Ishikawa (cell line): ENCODE results near the gene ISL2.

Experiments
- CEBPB ChIP-seq: IDR thresholded peaks from 2 replicates; pipeline ENCODE4 v1.6.1; 2012
- CREB1 ChIP-seq: IDR thresholded peaks from 2 replicates; pipeline ENCODE4 v1.6.1; 2012; ENCODE audit warnings: low read depth
- EGR1 ChIP-seq: IDR thresholded peaks from 2 replicates; pipeline ENCODE4 v1.6.1; 2012
- EP300 ChIP-seq: IDR thresholded peaks from 2 replicates; pipeline ENCODE4 v1.6.1; 2012; ENCODE audit warnings: borderline replicate concordance
- FOXM1 ChIP-seq: IDR thresholded peaks from 2 replicates; pipeline ENCODE4 v1.6.1; 2012; ENCODE audit warnings: low read depth, borderline replicate concordance
- NFIC ChIP-seq: IDR thresholded peaks from 2 replicates; pipeline ENCODE4 v1.6.1; 2012
- RAD21 ChIP-seq: IDR thresholded peaks from 2 replicates; pipeline ENCODE4 v1.6.1; 2012; ENCODE audit warnings: low read depth
- TEAD4 ChIP-seq: IDR thresholded peaks from 2 replicates; pipeline ENCODE4 v1.6.1; 2012
- YY1 ChIP-seq: IDR thresholded peaks from 2 replicates; pipeline ENCODE4 v1.6.1; 2012; ENCODE audit warnings: low read depth
- ZBTB7A ChIP-seq: IDR thresholded peaks from 2 replicates; pipeline ENCODE4 v1.6.1; 2012; ENCODE audit warnings: low read depth
- TF ChIP-seq, protein P1 (sequence below): IDR thresholded peaks from 2 replicates; pipeline ENCODE4 v1.6.1; 2012; ENCODE audit warnings: low read depth, mild to moderate bottlenecking
- TF ChIP-seq, protein P2 (sequence below): IDR thresholded peaks from 2 replicates; pipeline ENCODE4 v1.6.1; 2012
- TF ChIP-seq, protein P3 (sequence below): IDR thresholded peaks from 2 replicates; pipeline ENCODE4 v1.6.1; 2012

DNA sequence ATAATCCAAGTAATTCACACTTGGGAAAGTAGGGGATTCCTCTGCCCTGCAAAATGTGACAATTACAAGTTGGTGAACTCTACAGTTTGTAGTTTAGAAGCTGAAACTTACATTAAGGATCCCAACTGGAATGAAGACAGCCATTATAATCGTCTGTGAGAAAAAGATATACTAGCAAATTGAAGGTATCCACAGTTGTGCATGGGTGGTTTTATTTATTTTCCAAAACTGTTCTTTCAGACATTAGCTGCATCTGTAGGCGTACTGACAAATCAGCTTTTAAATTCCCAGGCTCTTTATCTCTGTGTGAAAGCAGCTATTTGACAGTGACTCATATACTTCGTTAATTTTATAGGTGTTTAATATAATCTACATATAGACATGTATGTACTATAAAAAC lies 12.5 kb upstream of the ISL2 start:
- TF ChIP-seq RAD21 (no peak), FOXM1 (no peak), CEBPB (no peak), TEAD4 (no peak), EGR1 (no peak), EP300 (no peak), NFIC (no peak), YY1 (no peak), ZBTB7A (no peak), CREB1 (no peak)
- TF ChIP-seq, protein P1, sequence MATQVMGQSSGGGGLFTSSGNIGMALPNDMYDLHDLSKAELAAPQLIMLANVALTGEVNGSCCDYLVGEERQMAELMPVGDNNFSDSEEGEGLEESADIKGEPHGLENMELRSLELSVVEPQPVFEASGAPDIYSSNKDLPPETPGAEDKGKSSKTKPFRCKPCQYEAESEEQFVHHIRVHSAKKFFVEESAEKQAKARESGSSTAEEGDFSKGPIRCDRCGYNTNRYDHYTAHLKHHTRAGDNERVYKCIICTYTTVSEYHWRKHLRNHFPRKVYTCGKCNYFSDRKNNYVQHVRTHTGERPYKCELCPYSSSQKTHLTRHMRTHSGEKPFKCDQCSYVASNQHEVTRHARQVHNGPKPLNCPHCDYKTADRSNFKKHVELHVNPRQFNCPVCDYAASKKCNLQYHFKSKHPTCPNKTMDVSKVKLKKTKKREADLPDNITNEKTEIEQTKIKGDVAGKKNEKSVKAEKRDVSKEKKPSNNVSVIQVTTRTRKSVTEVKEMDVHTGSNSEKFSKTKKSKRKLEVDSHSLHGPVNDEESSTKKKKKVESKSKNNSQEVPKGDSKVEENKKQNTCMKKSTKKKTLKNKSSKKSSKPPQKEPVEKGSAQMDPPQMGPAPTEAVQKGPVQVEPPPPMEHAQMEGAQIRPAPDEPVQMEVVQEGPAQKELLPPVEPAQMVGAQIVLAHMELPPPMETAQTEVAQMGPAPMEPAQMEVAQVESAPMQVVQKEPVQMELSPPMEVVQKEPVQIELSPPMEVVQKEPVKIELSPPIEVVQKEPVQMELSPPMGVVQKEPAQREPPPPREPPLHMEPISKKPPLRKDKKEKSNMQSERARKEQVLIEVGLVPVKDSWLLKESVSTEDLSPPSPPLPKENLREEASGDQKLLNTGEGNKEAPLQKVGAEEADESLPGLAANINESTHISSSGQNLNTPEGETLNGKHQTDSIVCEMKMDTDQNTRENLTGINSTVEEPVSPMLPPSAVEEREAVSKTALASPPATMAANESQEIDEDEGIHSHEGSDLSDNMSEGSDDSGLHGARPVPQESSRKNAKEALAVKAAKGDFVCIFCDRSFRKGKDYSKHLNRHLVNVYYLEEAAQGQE: no peak
- TF ChIP-seq, protein P2, sequence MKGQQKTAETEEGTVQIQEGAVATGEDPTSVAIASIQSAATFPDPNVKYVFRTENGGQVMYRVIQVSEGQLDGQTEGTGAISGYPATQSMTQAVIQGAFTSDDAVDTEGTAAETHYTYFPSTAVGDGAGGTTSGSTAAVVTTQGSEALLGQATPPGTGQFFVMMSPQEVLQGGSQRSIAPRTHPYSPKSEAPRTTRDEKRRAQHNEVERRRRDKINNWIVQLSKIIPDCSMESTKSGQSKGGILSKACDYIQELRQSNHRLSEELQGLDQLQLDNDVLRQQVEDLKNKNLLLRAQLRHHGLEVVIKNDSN: no peak
- TF ChIP-seq, protein P3, sequence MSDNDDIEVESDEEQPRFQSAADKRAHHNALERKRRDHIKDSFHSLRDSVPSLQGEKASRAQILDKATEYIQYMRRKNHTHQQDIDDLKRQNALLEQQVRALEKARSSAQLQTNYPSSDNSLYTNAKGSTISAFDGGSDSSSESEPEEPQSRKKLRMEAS: no peak
